ENCODE measurements around the gene MFSD2B. TPM values are rescaled to one million over a fixed set of nuclear protein-coding genes. Genes with fewer than 3 reads are reported as not detected.

The MFSD2B gene
- total RNA-seq, 1 experiment from 2014 or later = 0.23 TPM

GRCh38 chr2:24050041-24050979, 40.4 kb downstream of the MFSD2B start:
- no peaks in the 10 kb centered on the region for H3K36me3 ChIP-seq (ENCODE audit: control insufficient read depth, insufficient read depth, low read length)
- TF ChIP-seq CTCF (IDR thresholded peaks at IDR 0.05) = no peak
- no peak for TF ChIP-seq REST (IDR thresholded peaks at IDR 0.05; ENCODE audit: insufficient read depth in 1 of 2, low read depth in 2 of 2, low read length in 1 of 2)
- TF ChIP-seq POLR2AphosphoS5 (IDR thresholded peaks at IDR 0.05; ENCODE audit: low read depth, low read length) = no peak
- TF ChIP-seq SIN3A (IDR thresholded peaks at IDR 0.05; ENCODE audit: borderline replicate concordance, insufficient read depth, low read depth, low read length) = no peak
- TF ChIP-seq TCF7L2 (IDR thresholded peaks at IDR 0.05; ENCODE audit: low read depth, low read length) = no peak
- POLR2A ChIA-PET = no interaction called here
- peaks cover 30% of the 10 kb centered on the region; the same call in 1 of the 2 replicates for H3K4me1 ChIP-seq (ENCODE audit: control insufficient read depth, insufficient read depth, low read length)
- CTCF ChIA-PET = interaction anchor here (0.9 kb wide), 1 partner anchor 35 kb away, joined by 3 read pairs; no protein-coding TSS in a partner anchor
- peak overlapping the region; percentile 61 to 71 for H3K4me3 ChIP-seq (ENCODE audit: low read depth in 2 of 2, low read length in 2 of 2)
- peak overlapping the region; percentile 53 for H3K27ac ChIP-seq (ENCODE audit: low read length)
- peak; percentile 25 for ATAC-seq
- H3K9me3 ChIP-seq (ENCODE audit: control insufficient read depth, insufficient read depth, low read depth, low read length) = no peaks in the 10 kb centered on the region
- H3K27me3 ChIP-seq (ENCODE audit: control insufficient read depth, insufficient read depth, low read length) = no peaks in the 10 kb centered on the region
- no peak for DNase-seq (ENCODE audit: low read depth, low spot score)
- BruUV-seq (replicated peaks) = no TSS peak
- intact Hi-C loops (cut with micrococcal nuclease; ENCODE audit: unreplicated experiment) = no loop called here
- in situ Hi-C loops (cut with HindIII; ENCODE audit: low pct_unique_long_range_greater_than_20kb, low sequenced_read_pairs) = no loop called here

- TF ChIP-seq POLR2AphosphoS5 (IDR thresholded peaks at IDR 0.05; ENCODE audit: low read depth, low read length) (no peak), SIN3A (IDR thresholded peaks at IDR 0.05; ENCODE audit: borderline replicate concordance, insufficient read depth, low read depth, low read length) (no peak), CTCF (IDR thresholded peaks at IDR 0.05) (no peak)
- no peak for ATAC-seq
- peaks cover 24% of the 10 kb centered on the region; the same call in 1 of the 2 replicates for H3K4me1 ChIP-seq (ENCODE audit: control insufficient read depth, insufficient read depth, low read length)
- POLR2A ChIA-PET = no interaction called here
- H3K27ac ChIP-seq (ENCODE audit: low read length) = no peak overlapping the region
- no peak overlapping the region for H3K4me3 ChIP-seq (ENCODE audit: low read depth in 2 of 2, low read length in 2 of 2)
- BruUV-seq (replicated peaks) = no TSS peak
- no peak for DNase-seq (ENCODE audit: low read depth, low spot score)
- H3K36me3 ChIP-seq (ENCODE audit: control insufficient read depth, insufficient read depth, low read length) = no peaks in the 10 kb centered on the region
- CTCF ChIA-PET = no interaction called here
- intact Hi-C loops (cut with micrococcal nuclease; ENCODE audit: unreplicated experiment) (no loop called here), in situ Hi-C loops (cut with HindIII; ENCODE audit: low pct_unique_long_range_greater_than_20kb, low sequenced_read_pairs) (no loop called here)
- no peaks in the 10 kb centered on the region for H3K27me3 ChIP-seq (ENCODE audit: control insufficient read depth, insufficient read depth, low read length)
- no peaks in the 10 kb centered on the region for H3K9me3 ChIP-seq (ENCODE audit: control insufficient read depth, insufficient read depth, low read depth, low read length)
Observed at GRCh38 chr2:24051833-24052232, 41.9 kb downstream of the MFSD2B start.

Measured in Panc1 (cell line).